HepG2 (cell line): Measurements from ENCODE around the gene ACADVL. TPM values are rescaled to one million over a fixed set of nuclear protein-coding genes. Genes with fewer than 3 reads are reported as not detected.

Experiments
- ATF7 ChIP-seq, 2 experiments: fragments of 450-650 bp in 1 of 2; sonication (generic) in 1 of 2; formaldehyde crosslinking in 1 of 2; IDR thresholded peaks; 2 replicates each; pipeline versions ENCODE4 v1.4.0 to v1.6.1; 2016 to 2020; ENCODE audit warnings: antibody characterized with exemption in 1 of 2, mild to moderate bottlenecking in 1 of 2, missing genetic modification reagents in 1 of 2
- DPF2 ChIP-seq: sonication (generic); formaldehyde crosslinking; IDR thresholded peaks from 2 replicates; pipeline ENCODE4 v1.4.0; 2020; ENCODE audit warnings: mild to moderate bottlenecking, low read depth, missing genetic modification reagents, borderline replicate concordance
- KLF12 ChIP-seq: sonication (generic); formaldehyde crosslinking; IDR thresholded peaks from 2 replicates; pipeline ENCODE4 v1.4.0; 2020; ENCODE audit warnings: missing genetic modification reagents, borderline replicate concordance
- MED8 ChIP-seq: sonication (generic); formaldehyde crosslinking; IDR thresholded peaks from 2 replicates; pipeline ENCODE4 v1.8.1; 2023; ENCODE audit warnings: mild to moderate bottlenecking, missing genetic modification reagents; ENCODE audit not compliant: insufficient replicate concordance
- MLX ChIP-seq: IDR thresholded peaks from 2 replicates; pipeline ENCODE4 v1.6.1; 2016
- NAIF1 ChIP-seq: sonication (generic); formaldehyde crosslinking; IDR thresholded peaks from 2 replicates; pipeline ENCODE4 v1.5.0; 2020; ENCODE audit warnings: mild to moderate bottlenecking, missing genetic modification reagents, borderline replicate concordance
- NR2F6 ChIP-seq, 2 experiments: IDR thresholded peaks; 2 replicates each; pipeline ENCODE4 v1.6.1; 2016; ENCODE audit warnings: antibody characterized with exemption in 1 of 2, mild to moderate bottlenecking in 1 of 2
- PITX1 ChIP-seq: sonication (generic); formaldehyde crosslinking; IDR thresholded peaks from 2 replicates; pipeline ENCODE4 v1.5.1; 2020; ENCODE audit warnings: mild to moderate bottlenecking, missing genetic modification reagents
- RAD51 ChIP-seq: fragments of 450-650 bp; IDR thresholded peaks from 2 replicates; pipeline ENCODE4 v1.6.1; 2016; ENCODE audit warnings: borderline replicate concordance
- RFX5 ChIP-seq: IDR thresholded peaks from 2 replicates; pipeline ENCODE4 v1.6.1; 2011; ENCODE audit warnings: low read depth, low read length, improper control_type of control experiment
- RORA ChIP-seq: sonication (generic); formaldehyde crosslinking; IDR thresholded peaks from 2 replicates; pipeline ENCODE4 v1.5.0; 2020; ENCODE audit warnings: mild to moderate bottlenecking, missing genetic modification reagents, moderate library complexity
- SMAD1 ChIP-seq: sonication (generic); formaldehyde crosslinking; IDR thresholded peaks from 2 replicates; pipeline ENCODE4 v1.4.0; 2020; ENCODE audit warnings: missing genetic modification reagents, low read depth, mild to moderate bottlenecking, borderline replicate concordance
- TRIM24 ChIP-seq: sonication (generic); formaldehyde crosslinking; IDR thresholded peaks from 2 replicates; pipeline ENCODE4 v1.8.0; 2022; ENCODE audit warnings: mild to moderate bottlenecking, missing genetic modification reagents
- XRCC5 ChIP-seq: fragments of 200-400 bp; formaldehyde crosslinking; optimal IDR thresholded peaks from 2 replicates; pipeline ENCODE3; 2017; ENCODE audit warnings: mild to moderate bottlenecking, low read length
- YEATS4 ChIP-seq: sonication (generic); formaldehyde crosslinking; IDR thresholded peaks from 2 replicates; pipeline ENCODE4 v1.4.0; 2020; ENCODE audit warnings: missing genetic modification reagents, borderline replicate concordance
- ZBTB34 ChIP-seq: sonication (generic); formaldehyde crosslinking; IDR thresholded peaks from 2 replicates; pipeline ENCODE4 v1.8.0; 2022; ENCODE audit warnings: mild to moderate bottlenecking, missing genetic modification reagents
- ZNF136 ChIP-seq: sonication (generic); formaldehyde crosslinking; IDR thresholded peaks from 2 replicates; pipeline ENCODE4 v1.8.1; 2022; ENCODE audit warnings: low read depth, mild to moderate bottlenecking, moderate library complexity, missing genetic modification reagents
- ZNF331 ChIP-seq: sonication (generic); formaldehyde crosslinking; IDR thresholded peaks from 2 replicates; pipeline ENCODE4 v1.4.0; 2020; ENCODE audit warnings: missing genetic modification reagents
- ZNF431 ChIP-seq: sonication (generic); formaldehyde crosslinking; IDR thresholded peaks from 2 replicates; pipeline ENCODE4 v1.9.0; 2022; ENCODE audit warnings: missing genetic modification reagents, low read depth, mild to moderate bottlenecking, borderline replicate concordance
- ZNF512B ChIP-seq: sonication (generic); formaldehyde crosslinking; IDR thresholded peaks from 2 replicates; pipeline ENCODE4 v1.5.1; 2020; ENCODE audit warnings: missing genetic modification reagents, mild to moderate bottlenecking, borderline replicate concordance
- ZNF766 ChIP-seq: sonication (generic); formaldehyde crosslinking; IDR thresholded peaks from 2 replicates; pipeline ENCODE4 v1.5.0; 2020; ENCODE audit warnings: missing genetic modification reagents, borderline replicate concordance
- ZNF768 ChIP-seq: sonication (generic); formaldehyde crosslinking; IDR thresholded peaks from 2 replicates; pipeline ENCODE4 v1.4.0; 2020; ENCODE audit warnings: missing genetic modification reagents
- ZNF850 ChIP-seq: sonication (generic); formaldehyde crosslinking; conservative IDR thresholded peaks from 2 replicates; pipeline ENCODE4 v1.9.0; 2021; ENCODE audit warnings: mild to moderate bottlenecking, missing genetic modification reagents
- ZSCAN20 ChIP-seq: sonication (generic); formaldehyde crosslinking; IDR thresholded peaks from 2 replicates; pipeline ENCODE4 v1.4.0; 2020; ENCODE audit warnings: missing genetic modification reagents, mild to moderate bottlenecking, borderline replicate concordance
- polyA plus RNA-seq, 8 experiments: library from polyadenylated mRNA; depleted of rRNA in 3 of 8; stranded (reverse) in 7 of 8; unstranded in 1 of 8; fragments of >200 nt; fragmentation: Illumina TruSeq in 4 of 8; extraction: Trizol in 4 of 8; gene quantifications; 2 replicates each; pipeline versions ENCODE4 v1.2.1 to v1.2.3, GENCODE V29; 2011 to 2016; ENCODE audit warnings: low read depth in 4 of 8, missing spikeins in 1 of 8, mixed read lengths in 1 of 8; ENCODE audit not compliant: insufficient read depth in 1 of 8
- total RNA-seq, 5 experiments: library from RNA; depleted of rRNA; stranded (reverse); fragments of >200 nt; fragmentation: Illumina TruSeq; extraction: Trizol; gene quantifications; 2 replicates each; pipeline ENCODE4 v1.2.3, GENCODE V29; 2016; ENCODE audit warnings: low read depth in 1 of 5

ACADVL gene
- total and polyA plus RNA-seq, 2 of the 13 experiments (the other 11 are each of a cell fraction or from before 2014, with no cell fraction given) = 219 to 412 TPM

GRCh38 chr17:7258731-7259554, 39.2 kb downstream of the ACADVL start (continued):
- TF ChIP-seq MLX = no peak
- TF ChIP-seq ATF7 (IDR thresholded peaks at IDR 0.05) = peak; percentile 51
- no peak for TF ChIP-seq ATF7 (CRISPR knock-in tag; IDR thresholded peaks at IDR 0.05)
- no peak for TF ChIP-seq ZSCAN20 (CRISPR knock-in tag)
- peak; percentile 63; the same call in 1 of the 2 replicates for TF ChIP-seq KLF12 (CRISPR knock-in tag)
- TF ChIP-seq PITX1 (CRISPR knock-in tag) = peak; percentile 69; the same call in 1 of the 2 replicates
- peak; percentile 12; the same call in 1 of the 2 replicates for TF ChIP-seq ZNF331 (CRISPR knock-in tag)
- TF ChIP-seq RFX5 = 0 out of 2 replicates have a peak, but pooled peaks have one; percentile 17
- no peak for TF ChIP-seq RORA (CRISPR knock-in tag)
- TF ChIP-seq YEATS4 (CRISPR knock-in tag) = peak; percentile 72
- TF ChIP-seq ZNF766 (CRISPR knock-in tag) = no peak
- peak; percentile 64 for TF ChIP-seq MED8 (CRISPR knock-in tag)
- no peak for TF ChIP-seq XRCC5
- no peak for TF ChIP-seq ZNF512B (CRISPR knock-in tag)
- TF ChIP-seq ZBTB34 (CRISPR knock-in tag) = no peak
- no peak for TF ChIP-seq RAD51
- 0 out of 2 replicates have a peak, but pooled peaks have one; percentile 13 for TF ChIP-seq SMAD1 (CRISPR knock-in tag)
- TF ChIP-seq ZNF431 (CRISPR knock-in tag) = no peak
- TF ChIP-seq DPF2 (CRISPR knock-in tag) = 0 out of 2 replicates have a peak, but pooled peaks have one; percentile 18
- no peak for TF ChIP-seq ZNF850
- no peak for TF ChIP-seq ZNF136 (CRISPR knock-in tag)
- TF ChIP-seq ZNF768 (CRISPR knock-in tag) = peak; percentile 82
- peak; percentile 76; the same call in 1 of the 2 replicates for TF ChIP-seq NAIF1 (CRISPR knock-in tag)
- TF ChIP-seq NR2F6 (IDR thresholded peaks at IDR 0.05) = peak; percentile 32; the same call in 1 of the 2 replicates
- TF ChIP-seq NR2F6 (CRISPR knock-in tag; IDR thresholded peaks at IDR 0.05) = 0 out of 2 replicates have a peak, but pooled peaks have one; percentile 23
- no peak for TF ChIP-seq TRIM24 (CRISPR knock-in tag)
